Chondrocyte (in vitro differentiated cells): ENCODE measurements around the gene SREK1. TPM values are rescaled to one million over a fixed set of nuclear protein-coding genes. Genes with fewer than 3 reads are reported as not detected.

ENCODE experiments used
- DNase-seq: peaks from one replicate; pipeline ENCODE4 v3.0.0; 2021; ENCODE audit warnings: mixed read lengths, low spot score
- H3K27ac Mint-ChIP-seq: one replicate; pipeline ENCODE4 v1.8.0; 2021; ENCODE audit warnings: mild to moderate bottlenecking, moderate library complexity, mixed read lengths; ENCODE audit not compliant: unreplicated experiment
- H3K27me3 Mint-ChIP-seq: 2 replicates; pipeline ENCODE4 v1.8.0; 2021; ENCODE audit warnings: low read depth, mixed read lengths
- H3K36me3 Mint-ChIP-seq: 2 replicates; pipeline ENCODE4 v1.8.0; 2021; ENCODE audit warnings: low read depth, mixed read lengths
- H3K4me1 Mint-ChIP-seq: 2 replicates; pipeline ENCODE4 v1.8.0; 2021; ENCODE audit warnings: low read depth, mild to moderate bottlenecking, mixed read lengths
- H3K4me3 Mint-ChIP-seq: one replicate; pipeline ENCODE4 v1.8.0; 2021; ENCODE audit warnings: mild to moderate bottlenecking, moderate library complexity, mixed read lengths; ENCODE audit not compliant: unreplicated experiment
- H3K9me3 Mint-ChIP-seq: 2 replicates; pipeline ENCODE4 v1.8.0; 2021; ENCODE audit warnings: low read depth, mixed read lengths
- total RNA-seq: library from RNA; stranded (reverse); gene quantifications from 3 replicates; pipeline ENCODE4 v1.2.1, GENCODE V29; 2021
- TF ChIP-seq, protein P1 (sequence below): fragments of 200-600 bp; sonication (generic); IDR thresholded peaks from 2 replicates; pipeline ENCODE4 v1.5.0; 2021; ENCODE audit warnings: antibody characterized with exemption, mild to moderate bottlenecking, moderate library complexity

Gene SREK1
- total RNA-seq, 1 donor from 2014 or later: 51.0 TPM

DNA sequence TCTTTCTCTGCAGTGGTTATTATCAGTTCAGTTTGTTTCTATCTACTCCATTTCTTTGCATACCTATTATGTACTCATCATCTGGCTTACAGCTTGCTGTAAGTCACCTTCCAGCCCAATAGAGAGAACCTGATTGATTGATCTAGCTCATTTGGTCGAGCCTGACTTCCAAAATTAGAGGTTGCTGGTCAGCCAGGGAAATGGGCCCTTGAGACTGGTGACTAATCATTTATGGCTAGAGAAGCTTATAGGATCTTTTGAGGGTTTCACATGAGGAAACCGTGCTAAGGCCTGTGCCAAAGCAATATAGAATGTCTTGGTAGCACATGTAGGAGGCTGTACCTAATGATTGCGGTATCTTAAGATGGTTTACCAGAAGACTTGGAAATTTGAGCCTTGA is 5.8 kb downstream of the SREK1 start:
- no peak overlapping the region for H3K27ac Mint-ChIP-seq
- peaks cover 3% of the 10 kb centered on the region for H3K36me3 Mint-ChIP-seq
- DNase-seq: no peak
- H3K27me3 Mint-ChIP-seq: no peaks in the 10 kb centered on the region
- TF ChIP-seq, protein P1, sequence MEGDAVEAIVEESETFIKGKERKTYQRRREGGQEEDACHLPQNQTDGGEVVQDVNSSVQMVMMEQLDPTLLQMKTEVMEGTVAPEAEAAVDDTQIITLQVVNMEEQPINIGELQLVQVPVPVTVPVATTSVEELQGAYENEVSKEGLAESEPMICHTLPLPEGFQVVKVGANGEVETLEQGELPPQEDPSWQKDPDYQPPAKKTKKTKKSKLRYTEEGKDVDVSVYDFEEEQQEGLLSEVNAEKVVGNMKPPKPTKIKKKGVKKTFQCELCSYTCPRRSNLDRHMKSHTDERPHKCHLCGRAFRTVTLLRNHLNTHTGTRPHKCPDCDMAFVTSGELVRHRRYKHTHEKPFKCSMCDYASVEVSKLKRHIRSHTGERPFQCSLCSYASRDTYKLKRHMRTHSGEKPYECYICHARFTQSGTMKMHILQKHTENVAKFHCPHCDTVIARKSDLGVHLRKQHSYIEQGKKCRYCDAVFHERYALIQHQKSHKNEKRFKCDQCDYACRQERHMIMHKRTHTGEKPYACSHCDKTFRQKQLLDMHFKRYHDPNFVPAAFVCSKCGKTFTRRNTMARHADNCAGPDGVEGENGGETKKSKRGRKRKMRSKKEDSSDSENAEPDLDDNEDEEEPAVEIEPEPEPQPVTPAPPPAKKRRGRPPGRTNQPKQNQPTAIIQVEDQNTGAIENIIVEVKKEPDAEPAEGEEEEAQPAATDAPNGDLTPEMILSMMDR: no peak
- no peaks in the 10 kb centered on the region for H3K9me3 Mint-ChIP-seq
- H3K4me1 Mint-ChIP-seq: peaks cover 43% of the 10 kb centered on the region
- no peak overlapping the region for H3K4me3 Mint-ChIP-seq

DNA sequence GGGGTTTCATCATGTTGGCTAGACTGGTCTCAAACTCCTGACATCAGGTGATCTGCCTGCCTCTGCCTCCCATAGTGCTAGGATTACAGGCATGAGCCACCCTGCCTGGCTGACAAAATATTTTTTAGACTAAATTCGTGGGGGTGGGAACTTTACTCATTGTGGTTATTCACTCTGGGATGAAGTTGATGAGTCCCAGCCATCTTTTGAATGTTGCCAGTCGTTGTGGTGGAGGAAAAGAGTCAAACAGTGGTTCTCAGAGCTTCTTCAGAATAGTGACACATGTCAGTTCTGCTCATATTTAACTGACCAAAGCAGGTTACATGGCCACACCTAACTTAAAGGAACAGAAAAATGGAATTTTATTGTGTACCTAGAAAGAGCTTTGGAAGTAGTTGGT is 6.9 kb downstream of the SREK1 start:
- Mint-ChIP-seq H3K9me3 (no peaks in the 10 kb centered on the region), H3K36me3 (peaks cover 3% of the 10 kb centered on the region), H3K27ac (no peak overlapping the region), H3K4me1 (peaks cover 38% of the 10 kb centered on the region), H3K4me3 (no peak overlapping the region), H3K27me3 (no peaks in the 10 kb centered on the region)
- TF ChIP-seq, protein P1: no peak
- no peak for DNase-seq

- DNase-seq: no peak
- Mint-ChIP-seq H3K4me1 (peaks cover 33% of the 10 kb centered on the region), H3K36me3 (peaks cover 3% of the 10 kb centered on the region), H3K27ac (no peak overlapping the region), H3K4me3 (no peak overlapping the region), H3K27me3 (no peaks in the 10 kb centered on the region), H3K9me3 (no peaks in the 10 kb centered on the region)
- TF ChIP-seq, protein P1: no peak
These were observed 7.4 kb downstream of the SREK1 start for GRCh38 chr5:66151491-66151890.

- TF ChIP-seq, protein P1: no peak
- H3K36me3 Mint-ChIP-seq: peaks cover 9% of the 10 kb centered on the region
- H3K9me3 Mint-ChIP-seq: no peaks in the 10 kb centered on the region
- no peak overlapping the region for H3K4me3 Mint-ChIP-seq
- H3K27me3 Mint-ChIP-seq: no peaks in the 10 kb centered on the region
- DNase-seq: no peak
- H3K27ac Mint-ChIP-seq: no peak overlapping the region
- peaks cover 4% of the 10 kb centered on the region for H3K4me1 Mint-ChIP-seq
These were observed 12.9 kb downstream of the SREK1 start for GRCh38 chr5:66157046-66157445.

DNA sequence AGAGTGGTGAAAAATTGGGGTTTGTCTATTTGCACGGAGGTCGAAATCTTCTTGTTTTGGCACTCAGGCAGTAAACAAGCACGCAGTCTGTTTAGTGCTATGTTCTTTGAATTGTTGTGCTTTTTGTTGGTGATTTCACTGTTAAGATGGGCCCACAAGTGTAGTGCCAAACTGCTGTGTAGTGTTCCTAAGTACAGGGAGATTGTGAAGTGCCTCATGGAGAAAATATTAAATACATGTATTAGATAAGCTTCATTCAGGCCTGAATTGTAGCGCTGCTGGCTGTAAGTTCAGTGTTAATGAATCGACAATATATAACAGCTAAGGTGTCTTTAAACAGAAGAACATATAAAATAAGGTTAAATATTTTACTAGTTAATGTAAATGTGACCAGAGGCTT is 17.3 kb downstream of the SREK1 start:
- H3K4me3 Mint-ChIP-seq: no peak overlapping the region
- no peak for DNase-seq
- no peaks in the 10 kb centered on the region for H3K4me1 Mint-ChIP-seq
- no peaks in the 10 kb centered on the region for H3K27me3 Mint-ChIP-seq
- H3K27ac Mint-ChIP-seq: no peak overlapping the region
- peaks cover 24% of the 10 kb centered on the region for H3K36me3 Mint-ChIP-seq
- no peaks in the 10 kb centered on the region for H3K9me3 Mint-ChIP-seq
- TF ChIP-seq, protein P1: no peak
